ENCODE results near the gene UCHL3. TPM values are rescaled to one million over a fixed set of nuclear protein-coding genes. Genes with fewer than 3 reads are reported as not detected.

Gene UCHL3
- total and polyA plus RNA-seq, 2 of the 8 experiments (the other 6 are each of a cell fraction or from before 2014, with no cell fraction given) = 33.0 to 61.1 TPM

DNA sequence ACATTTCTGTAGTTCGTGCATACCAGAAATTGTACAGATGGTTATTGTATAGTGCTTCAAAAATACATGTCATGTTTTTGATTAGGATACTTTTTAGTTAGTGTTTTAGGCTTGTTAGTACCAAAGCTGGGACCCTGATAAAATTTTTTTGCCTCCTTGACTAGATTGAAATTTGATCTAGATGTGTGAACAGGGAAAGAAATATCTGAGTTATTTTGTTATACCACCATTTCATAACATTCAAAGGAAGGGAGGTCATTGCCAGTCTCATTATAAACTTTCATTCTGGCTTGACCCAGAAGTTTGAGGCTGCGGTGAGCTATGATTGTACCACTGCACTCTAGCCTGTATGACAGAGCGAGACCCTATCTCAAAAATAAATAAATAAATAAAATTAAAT lies 95.5 kb downstream of the UCHL3 start (continued):
- TF ChIP-seq, protein P1, sequence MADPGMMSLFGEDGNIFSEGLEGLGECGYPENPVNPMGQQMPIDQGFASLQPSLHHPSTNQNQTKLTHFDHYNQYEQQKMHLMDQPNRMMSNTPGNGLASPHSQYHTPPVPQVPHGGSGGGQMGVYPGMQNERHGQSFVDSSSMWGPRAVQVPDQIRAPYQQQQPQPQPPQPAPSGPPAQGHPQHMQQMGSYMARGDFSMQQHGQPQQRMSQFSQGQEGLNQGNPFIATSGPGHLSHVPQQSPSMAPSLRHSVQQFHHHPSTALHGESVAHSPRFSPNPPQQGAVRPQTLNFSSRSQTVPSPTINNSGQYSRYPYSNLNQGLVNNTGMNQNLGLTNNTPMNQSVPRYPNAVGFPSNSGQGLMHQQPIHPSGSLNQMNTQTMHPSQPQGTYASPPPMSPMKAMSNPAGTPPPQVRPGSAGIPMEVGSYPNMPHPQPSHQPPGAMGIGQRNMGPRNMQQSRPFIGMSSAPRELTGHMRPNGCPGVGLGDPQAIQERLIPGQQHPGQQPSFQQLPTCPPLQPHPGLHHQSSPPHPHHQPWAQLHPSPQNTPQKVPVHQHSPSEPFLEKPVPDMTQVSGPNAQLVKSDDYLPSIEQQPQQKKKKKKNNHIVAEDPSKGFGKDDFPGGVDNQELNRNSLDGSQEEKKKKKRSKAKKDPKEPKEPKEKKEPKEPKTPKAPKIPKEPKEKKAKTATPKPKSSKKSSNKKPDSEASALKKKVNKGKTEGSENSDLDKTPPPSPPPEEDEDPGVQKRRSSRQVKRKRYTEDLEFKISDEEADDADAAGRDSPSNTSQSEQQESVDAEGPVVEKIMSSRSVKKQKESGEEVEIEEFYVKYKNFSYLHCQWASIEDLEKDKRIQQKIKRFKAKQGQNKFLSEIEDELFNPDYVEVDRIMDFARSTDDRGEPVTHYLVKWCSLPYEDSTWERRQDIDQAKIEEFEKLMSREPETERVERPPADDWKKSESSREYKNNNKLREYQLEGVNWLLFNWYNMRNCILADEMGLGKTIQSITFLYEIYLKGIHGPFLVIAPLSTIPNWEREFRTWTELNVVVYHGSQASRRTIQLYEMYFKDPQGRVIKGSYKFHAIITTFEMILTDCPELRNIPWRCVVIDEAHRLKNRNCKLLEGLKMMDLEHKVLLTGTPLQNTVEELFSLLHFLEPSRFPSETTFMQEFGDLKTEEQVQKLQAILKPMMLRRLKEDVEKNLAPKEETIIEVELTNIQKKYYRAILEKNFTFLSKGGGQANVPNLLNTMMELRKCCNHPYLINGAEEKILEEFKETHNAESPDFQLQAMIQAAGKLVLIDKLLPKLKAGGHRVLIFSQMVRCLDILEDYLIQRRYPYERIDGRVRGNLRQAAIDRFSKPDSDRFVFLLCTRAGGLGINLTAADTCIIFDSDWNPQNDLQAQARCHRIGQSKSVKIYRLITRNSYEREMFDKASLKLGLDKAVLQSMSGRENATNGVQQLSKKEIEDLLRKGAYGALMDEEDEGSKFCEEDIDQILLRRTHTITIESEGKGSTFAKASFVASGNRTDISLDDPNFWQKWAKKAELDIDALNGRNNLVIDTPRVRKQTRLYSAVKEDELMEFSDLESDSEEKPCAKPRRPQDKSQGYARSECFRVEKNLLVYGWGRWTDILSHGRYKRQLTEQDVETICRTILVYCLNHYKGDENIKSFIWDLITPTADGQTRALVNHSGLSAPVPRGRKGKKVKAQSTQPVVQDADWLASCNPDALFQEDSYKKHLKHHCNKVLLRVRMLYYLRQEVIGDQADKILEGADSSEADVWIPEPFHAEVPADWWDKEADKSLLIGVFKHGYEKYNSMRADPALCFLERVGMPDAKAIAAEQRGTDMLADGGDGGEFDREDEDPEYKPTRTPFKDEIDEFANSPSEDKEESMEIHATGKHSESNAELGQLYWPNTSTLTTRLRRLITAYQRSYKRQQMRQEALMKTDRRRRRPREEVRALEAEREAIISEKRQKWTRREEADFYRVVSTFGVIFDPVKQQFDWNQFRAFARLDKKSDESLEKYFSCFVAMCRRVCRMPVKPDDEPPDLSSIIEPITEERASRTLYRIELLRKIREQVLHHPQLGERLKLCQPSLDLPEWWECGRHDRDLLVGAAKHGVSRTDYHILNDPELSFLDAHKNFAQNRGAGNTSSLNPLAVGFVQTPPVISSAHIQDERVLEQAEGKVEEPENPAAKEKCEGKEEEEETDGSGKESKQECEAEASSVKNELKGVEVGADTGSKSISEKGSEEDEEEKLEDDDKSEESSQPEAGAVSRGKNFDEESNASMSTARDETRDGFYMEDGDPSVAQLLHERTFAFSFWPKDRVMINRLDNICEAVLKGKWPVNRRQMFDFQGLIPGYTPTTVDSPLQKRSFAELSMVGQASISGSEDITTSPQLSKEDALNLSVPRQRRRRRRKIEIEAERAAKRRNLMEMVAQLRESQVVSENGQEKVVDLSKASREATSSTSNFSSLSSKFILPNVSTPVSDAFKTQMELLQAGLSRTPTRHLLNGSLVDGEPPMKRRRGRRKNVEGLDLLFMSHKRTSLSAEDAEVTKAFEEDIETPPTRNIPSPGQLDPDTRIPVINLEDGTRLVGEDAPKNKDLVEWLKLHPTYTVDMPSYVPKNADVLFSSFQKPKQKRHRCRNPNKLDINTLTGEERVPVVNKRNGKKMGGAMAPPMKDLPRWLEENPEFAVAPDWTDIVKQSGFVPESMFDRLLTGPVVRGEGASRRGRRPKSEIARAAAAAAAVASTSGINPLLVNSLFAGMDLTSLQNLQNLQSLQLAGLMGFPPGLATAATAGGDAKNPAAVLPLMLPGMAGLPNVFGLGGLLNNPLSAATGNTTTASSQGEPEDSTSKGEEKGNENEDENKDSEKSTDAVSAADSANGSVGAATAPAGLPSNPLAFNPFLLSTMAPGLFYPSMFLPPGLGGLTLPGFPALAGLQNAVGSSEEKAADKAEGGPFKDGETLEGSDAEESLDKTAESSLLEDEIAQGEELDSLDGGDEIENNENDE (IDR thresholded peaks at IDR 0.05; ENCODE audit: insufficient replicate concordance, low read length) = no peak
- no peak for TF ChIP-seq KDM4A (IDR thresholded peaks at IDR 0.05; ENCODE audit: low read depth, low read length, severe bottlenecking)
- no peak for TF ChIP-seq YY1 (IDR thresholded peaks at IDR 0.05; ENCODE audit: low read depth, low read length)
- no peak for TF ChIP-seq GTF2F1 (IDR thresholded peaks at IDR 0.05; ENCODE audit: borderline replicate concordance, low read depth, low read length)
- no peak for TF ChIP-seq JUN (IDR thresholded peaks at IDR 0.05; ENCODE audit: low read depth, low read length)
- no peak for TF ChIP-seq ASH2L (IDR thresholded peaks at IDR 0.05; ENCODE audit: low read length)
- no peak for TF ChIP-seq SIN3A (conservative IDR thresholded peaks at IDR 0.05 in 1 of 2, IDR thresholded peaks at IDR 0.05 in 1 of 2; ENCODE audit: low read depth in 1 of 2, low read length in 2 of 2)
- no peak for TF ChIP-seq BACH1 (IDR thresholded peaks at IDR 0.05; ENCODE audit: low read length)
- no peak for TF ChIP-seq MAFK (IDR thresholded peaks at IDR 0.05; ENCODE audit: low read depth, low read length)
- TF ChIP-seq CHD2 (IDR thresholded peaks at IDR 0.05; ENCODE audit: low read length) = no peak
- TF ChIP-seq EZH2 (IDR thresholded peaks at IDR 0.05; ENCODE audit: low read depth, low read length, severe bottlenecking) = no peak
- no peak for TF ChIP-seq TCF12 (IDR thresholded peaks at IDR 0.05; ENCODE audit: low read depth, low read length)
- TF ChIP-seq CBX8 (IDR thresholded peaks at IDR 0.05; ENCODE audit: borderline replicate concordance, low read depth, low read length) = no peak

Data from H1 (cell line).